CD4-positive, alpha-beta T cell treated with Interleukin-12 subunit alpha and Interleukin-12 subunit beta, for 1 hour (primary cell): Measurements from ENCODE around the gene ILF2.
"Not testable (repeated sequence)": the region's sequence is repeated elsewhere in the genome, so short reads cannot be mapped to it uniquely, and the experiment has no call there.

Source experiments
- DNase-seq: peaks from one replicate; pipeline ENCODE4 v3.0.0-alpha.2; 2020

Gene ILF2

DNA sequence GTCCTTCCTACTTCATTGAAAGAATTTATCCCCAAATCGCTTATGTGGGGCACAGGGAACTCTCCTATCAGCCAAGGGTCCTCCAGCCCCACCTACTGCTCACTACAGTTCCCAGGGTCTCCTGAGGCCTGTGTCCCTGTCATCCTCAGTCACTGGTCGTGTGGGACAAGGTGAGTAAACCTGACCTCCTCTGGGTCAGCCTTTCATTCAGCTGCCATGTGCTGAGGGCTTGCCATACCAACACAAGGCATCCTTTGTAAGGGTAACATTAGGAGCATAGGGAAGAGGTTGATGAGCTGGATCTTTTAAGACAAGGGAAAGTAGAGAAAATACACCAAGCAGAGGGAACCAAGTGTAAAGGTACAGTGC, 23.5 kb downstream of the ILF2 start:
- DNase-seq, result no peak

DNA sequence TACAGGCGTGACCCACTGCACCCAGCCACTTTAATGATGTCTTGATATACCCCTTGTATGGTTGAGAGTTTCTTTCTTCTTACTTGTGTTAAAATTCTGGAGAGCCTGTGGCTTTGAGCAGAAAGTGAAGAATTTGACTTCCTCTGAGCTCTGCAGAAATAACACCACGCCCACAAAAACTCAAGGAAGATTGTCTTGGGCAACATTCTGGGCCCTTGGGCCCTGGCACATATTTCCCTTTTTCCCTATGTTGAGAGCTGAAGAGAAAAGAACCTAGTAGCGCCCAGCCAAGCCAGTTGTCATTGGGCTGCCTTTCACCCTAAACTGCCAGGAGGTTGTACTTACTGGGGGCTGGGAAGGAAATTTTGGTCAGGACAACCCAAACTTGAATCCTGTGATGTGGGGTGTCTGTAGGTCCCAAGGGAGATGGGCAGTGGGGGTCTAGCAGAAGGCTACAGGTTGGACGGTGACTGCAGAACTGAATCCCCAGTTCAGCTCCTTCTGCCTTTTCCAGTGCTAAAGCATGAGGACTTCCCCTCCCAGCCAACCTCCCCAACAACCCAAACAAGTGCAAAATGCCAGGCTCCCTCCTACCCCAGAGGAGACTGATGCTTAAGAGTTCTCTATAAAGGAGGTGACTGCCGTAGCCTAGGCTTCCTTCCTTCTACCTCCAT, 24.0 kb downstream of the ILF2 start:
- DNase-seq, result no peak

- no peak for DNase-seq
These were observed 27.0 kb downstream of the ILF2 start for GRCh38 chr1:153643816-153644215.

DNA sequence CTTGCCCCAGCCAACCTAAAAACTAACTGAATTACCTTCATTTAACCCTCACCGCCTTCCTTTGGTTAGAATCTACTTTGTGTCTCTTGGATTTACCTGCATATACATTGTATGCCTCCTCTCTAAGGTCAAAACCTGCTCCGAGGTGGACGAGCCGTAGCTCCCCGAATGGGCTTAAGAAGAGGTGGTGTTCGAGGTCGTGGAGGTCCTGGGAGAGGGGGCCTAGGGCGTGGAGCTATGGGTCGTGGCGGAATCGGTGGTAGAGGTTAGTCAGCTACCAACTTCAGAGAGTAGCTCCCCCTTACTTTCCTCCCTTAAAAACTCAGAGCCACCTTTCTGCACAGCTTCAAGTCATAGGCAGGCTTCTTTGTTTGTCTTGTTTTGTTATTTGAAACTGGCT, 27.7 kb downstream of the ILF2 start:
- DNase-seq, result no peak

- DNase-seq, result no peak
These were observed 28.6 kb downstream of the ILF2 start for GRCh38 chr1:153642161-153642560.

- no peak for DNase-seq
These were observed 29.9 kb downstream of the ILF2 start for GRCh38 chr1:153640861-153641260.

DNA sequence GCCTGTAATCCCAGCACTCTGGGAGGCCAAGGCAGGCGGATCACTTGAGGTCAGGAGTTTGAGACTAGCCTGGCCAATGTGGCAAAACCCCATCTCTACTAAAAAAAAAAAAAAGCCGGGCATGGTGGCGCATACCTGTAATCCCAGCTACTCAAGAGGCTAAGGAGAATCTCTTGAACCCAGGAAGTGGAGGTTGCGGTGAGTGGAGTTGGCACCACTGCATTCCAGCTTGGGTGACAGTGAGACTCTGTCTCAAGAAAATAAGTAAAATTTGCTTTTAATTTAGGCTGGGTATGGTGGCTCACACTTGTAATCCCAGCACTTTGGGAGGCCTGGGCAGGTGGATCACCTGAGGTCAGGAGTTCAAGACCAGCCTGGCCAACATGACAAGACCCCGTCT, 30.6 kb downstream of the ILF2 start:
- DNase-seq, result not testable (repeated sequence)

- DNase-seq, result no peak
These were observed 31.5 kb downstream of the ILF2 start for GRCh38 chr1:153639280-153639679.

DNA sequence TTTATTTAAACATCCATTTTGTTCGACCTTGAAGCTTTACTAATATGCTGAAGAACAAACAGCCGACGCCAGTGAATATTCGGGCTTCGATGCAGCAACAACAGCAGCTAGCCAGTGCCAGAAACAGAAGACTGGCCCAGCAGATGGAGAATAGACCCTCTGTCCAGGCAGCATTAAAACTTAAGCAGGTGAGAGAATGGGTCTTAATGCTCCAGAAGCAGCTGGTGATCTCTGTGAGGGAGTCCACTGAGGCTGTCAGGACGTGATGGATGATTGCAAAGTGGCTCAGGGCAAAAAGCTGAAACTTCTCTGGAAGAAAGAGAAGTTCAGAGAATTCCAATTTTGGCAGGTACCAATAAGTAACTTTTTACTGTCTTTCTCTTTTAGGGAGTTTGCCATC, 32.5 kb downstream of the ILF2 start:
- DNase-seq, result no peak

- DNase-seq, result no peak
These were observed 34.5 kb downstream of the ILF2 start for GRCh38 chr1:153636312-153636711.

DNA sequence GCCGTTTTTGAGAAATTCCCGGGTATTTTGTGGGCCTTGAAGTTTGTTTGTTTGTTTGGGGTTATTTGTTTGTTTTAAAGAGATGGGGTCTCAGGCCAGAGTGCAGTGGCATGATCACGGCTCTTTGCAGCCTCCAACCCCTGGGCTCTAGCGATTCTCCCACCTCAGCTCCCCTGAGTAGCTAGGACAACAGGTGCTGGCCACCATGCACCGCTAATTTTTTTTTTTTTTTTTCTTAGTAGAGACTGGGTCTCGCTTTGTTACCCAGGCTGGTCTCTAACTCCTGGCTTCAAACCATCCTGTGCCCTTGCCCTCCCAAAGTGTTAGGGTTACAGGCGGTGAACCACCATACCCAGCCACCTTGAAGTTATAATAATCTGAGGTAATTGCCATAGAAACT, 34.9 kb downstream of the ILF2 start:
- DNase-seq, result no peak

GRCh38 chr1:153633754-153634665, 36.8 kb downstream of the ILF2 start, which contains the start of gene CHTOP:
Gene CHTOP (plus strand): TSS chr1:153634066. CDS start chr1:153636589, 2,523 bp downstream.
- peak; percentile 97 for DNase-seq

DNA sequence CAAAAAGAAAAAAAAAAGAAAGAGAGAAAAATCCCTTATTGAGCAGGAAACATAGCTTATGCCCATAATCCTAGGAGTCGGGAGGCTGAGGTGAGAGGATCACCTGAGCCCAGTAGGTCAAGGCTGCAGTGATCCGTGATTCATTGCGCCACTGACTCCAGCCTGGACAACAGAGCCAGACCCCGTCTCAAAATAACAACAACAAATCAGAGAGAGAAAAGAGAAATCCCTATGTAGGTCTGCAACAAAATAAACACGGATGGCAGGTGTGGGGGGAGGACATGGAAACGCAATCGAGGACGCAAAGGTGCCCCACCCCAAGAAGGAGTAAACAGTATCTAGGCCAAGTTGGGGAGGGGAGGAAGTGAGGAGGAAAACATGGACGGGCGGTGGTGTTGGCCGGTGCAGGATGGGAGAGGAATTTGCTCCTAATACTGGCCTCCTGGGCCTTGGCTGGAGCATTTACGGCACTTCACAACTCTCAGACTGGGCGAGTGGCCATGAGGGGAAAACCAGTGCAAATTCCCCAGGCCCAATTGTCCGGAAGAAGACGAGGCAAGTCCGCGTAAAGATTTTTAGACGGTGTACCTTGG, 37.5 kb downstream of the ILF2 start:
- DNase-seq, result no peak

DNA sequence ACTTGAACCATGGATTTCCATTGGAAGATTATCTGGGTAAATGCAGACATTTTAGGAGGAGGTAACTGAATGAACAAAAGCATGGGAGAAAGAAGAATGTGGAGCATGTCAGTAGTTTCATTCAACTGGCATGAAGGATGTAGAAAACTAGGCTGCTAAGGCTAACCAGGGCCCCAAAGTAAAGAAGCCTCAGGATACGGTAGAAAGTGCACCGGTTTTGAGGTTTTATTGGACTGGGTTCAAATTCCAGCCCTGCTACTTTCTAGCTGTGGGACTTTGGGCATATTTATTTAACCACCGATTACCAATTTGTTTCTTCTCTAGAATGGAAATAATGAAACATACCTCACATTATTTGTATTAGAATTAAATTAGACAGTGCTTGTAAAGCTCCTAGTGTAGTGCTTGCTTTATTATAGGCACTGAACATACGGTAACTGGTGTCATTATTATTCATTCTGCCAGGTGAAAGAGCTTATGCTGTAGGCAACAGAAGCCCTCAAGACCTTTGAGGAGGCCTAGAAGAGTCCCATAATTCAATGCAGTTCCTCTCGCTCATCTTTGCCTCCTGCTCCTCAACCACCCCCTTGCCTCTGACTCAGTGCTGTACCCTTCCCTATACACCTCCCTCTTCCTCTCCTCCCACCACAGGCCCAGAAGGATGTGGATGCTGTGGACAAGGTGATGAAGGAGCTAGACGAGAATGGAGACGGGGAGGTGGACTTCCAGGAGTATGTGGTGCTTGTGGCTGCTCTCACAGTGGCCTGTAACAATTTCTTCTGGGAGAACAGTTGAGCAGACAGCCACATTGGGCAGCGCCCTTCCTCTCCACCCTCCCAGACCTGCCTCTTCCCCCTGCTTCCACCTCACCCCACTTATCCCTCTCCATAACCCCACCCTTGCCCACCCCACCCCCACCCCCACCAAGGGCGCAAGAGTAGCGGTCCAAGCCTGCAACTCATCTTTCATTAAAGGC, 39.5 kb downstream of the ILF2 start:
- DNase-seq, result no peak

- no peak for DNase-seq
These were observed 40.4 kb downstream of the ILF2 start for GRCh38 chr1:153630384-153630783.

DNA sequence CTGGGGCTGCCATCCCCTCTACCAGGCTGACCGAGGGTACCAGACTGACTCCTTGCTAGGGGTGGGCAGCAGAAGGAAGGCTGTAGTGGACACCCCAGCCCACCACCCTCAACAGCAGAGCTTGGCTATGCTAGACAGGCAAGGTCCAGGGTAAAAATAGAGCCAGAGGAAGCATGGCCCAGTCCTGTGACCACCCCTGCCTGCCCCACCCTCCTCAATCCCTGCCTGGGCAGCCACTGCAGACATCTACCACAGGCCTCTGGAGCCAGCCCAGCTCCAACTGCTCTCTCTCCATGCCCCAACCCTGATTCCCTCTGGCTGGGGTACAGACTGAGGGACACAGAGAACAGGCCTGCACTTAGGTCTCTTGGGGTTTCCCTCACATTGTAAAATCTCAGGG, 40.8 kb downstream of the ILF2 start:
- no peak for DNase-seq

DNA sequence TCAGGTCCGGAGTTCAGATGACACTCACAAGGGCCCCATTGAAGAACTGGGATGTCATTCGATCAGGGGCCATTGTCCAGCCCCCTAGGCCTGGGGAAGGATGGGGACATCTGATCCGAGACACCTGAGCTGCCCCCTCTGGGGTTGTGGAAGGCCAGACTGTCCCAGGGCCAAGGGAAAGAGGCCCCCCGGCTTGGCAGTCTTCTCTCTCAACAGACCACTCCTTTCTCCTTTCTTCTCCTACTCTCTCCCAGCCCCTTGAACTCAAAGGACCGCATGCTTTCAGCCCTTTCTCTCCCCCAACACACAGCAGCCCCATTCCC, 41.5 kb downstream of the ILF2 start:
- no peak for DNase-seq

- DNase-seq, result no peak
These were observed 42.0 kb downstream of the ILF2 start for GRCh38 chr1:153628638-153629342.

DNA sequence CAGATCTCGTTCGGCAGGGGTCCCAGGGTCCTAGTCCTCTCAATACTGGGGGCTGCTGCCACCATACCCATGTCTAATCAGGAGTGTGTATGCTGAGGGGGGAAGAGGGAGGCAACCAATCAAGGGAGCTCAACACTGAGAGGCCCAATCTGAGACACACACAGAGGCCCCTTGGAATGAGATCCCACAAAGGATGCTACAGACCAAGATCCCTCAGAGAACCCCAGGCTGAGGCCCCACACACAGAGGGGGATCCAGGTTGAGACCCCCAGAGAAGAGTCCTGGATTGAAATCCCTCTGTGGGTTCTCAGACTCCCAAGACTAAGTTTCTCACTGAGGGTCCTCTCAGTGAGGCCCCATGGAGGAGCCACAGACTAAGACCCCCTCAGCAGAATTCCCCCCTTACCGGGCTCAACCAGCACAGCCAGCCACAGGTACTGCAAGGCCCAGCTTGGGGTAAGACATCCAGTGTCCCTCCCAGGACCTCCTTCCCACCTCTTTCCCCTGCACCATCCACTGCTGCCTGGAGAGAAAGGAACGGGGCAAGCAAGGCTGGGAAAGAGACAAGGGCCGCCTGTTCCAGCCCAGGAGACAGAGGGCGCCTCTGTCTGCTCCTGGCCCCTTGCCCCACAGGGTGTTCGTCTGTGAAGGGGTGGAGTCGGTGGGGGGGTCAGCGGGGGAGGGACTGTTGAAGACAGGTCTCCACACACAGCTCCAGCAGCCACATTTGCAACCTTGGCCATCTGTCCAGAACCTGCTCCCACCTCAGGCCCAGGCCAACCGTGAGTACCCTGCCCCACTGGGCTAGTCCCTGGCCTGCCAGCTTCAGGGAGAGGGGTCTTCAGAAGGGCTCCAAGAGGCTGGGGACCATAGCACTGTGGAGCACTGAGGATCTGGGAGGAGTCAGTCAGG, 42.8 kb downstream of the ILF2 start, which contains the start of gene S100A1:
TSS of gene S100A1 (plus strand) at position 720 of the 912 bp plus-strand sequence. CDS start 2,088 bp downstream, outside the sequence.
- no peak for DNase-seq

DNA sequence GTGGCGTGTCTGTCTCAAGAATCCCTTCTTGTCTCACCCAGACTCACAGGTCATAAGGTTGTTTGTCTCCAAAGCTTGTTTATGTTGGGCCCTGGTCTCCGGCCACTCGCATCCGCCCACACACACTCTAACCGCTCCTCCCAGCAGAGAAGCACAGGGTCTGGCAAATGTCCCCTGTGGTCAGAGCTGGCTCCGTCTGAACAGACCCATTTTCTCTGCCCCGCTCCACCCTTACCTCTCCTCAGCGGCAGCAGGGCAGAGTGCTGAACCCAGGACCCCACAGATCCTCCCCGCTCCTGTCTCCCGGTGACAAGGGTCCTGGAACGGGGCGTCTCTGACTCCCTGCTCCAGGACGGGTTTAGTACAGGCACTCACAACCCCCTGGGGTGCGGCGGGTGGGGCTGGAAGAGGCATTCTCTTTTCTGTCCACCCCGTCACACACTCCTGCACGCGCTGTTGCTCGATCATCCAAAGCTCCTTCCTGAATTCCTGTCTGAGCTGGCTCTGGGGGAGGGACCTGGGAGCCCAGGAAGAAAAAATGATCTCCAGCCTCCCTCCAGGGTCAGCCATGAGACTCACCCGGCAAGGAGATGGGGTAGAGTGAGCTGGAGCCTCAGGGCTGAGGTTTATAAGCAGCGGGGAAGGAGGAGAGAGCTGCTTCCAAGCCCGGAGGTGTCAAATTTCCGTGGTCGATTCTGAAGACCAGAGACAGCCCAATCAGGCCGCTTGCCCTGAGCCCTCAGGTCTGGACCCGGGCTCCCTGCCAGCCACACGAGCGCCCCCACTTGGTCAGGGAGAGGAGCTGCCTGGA, 43.7 kb downstream of the ILF2 start, which contains the start of gene S100A13:
TSS of gene S100A13 (minus strand) at position 602 of the 811 bp plus-strand sequence. CDS start 1,033 bp downstream, outside the sequence.
- DNase-seq, result no peak
